GM12878 (cell line): ENCODE measurements around the gene MAT1A. TPM values are rescaled to one million over a fixed set of nuclear protein-coding genes. Genes with fewer than 3 reads are reported as not detected.

Experiments used
- ATAC-seq: fragments of 200-7000 bp; cut with Tn5 transposase; 3 replicates; pipeline ENCODE4 v1.9.1; 2020; ENCODE audit warnings: mild to moderate bottlenecking, moderate library complexity
- BruUV-seq: library from RNA; stranded (reverse); fragments of 400-500 nt; replicated peaks from 2 replicates; lab custom pipeline; 2021; lab: Mats Ljungman, UMichigan
- CTCF ChIA-PET: fragments of 300-600 bp; sonication (Branson Sonifier 250); formaldehyde crosslinking; extraction: SDS; loops from one replicate; lab custom pipeline; 2021; ENCODE audit warnings: inconsistent platforms; lab: Yijun Ruan, JAX
- POLR2A ChIA-PET: fragments of 350-600 bp; formaldehyde crosslinking; extraction: SDS; loops from one replicate; lab custom pipeline; 2021; ENCODE audit warnings: inconsistent platforms; lab: Charles Lee
- RAD21 ChIA-PET: fragments of 300-600 bp; sonication (Branson Sonifier 250); formaldehyde crosslinking; loops from one replicate; lab custom pipeline; 2023; ENCODE audit warnings: antibody characterized with exemption; ENCODE audit not compliant: unreplicated experiment; lab: Charles Lee
- SMC1A ChIA-PET: fragments of 300-600 bp; sonication (Branson Sonifier 250); formaldehyde crosslinking; loops from one replicate; lab custom pipeline; 2023; ENCODE audit not compliant: unreplicated experiment, uncharacterized antibody; lab: Charles Lee
- DNase-seq: peaks from one replicate; pipeline ENCODE4 v3.0.0-alpha.2; 2011; ENCODE audit warnings: low read depth, low spot score
- FAIRE-seq: peaks from 3 replicates; lab custom pipeline; 2011; peaks lifted over from hg19 to GRCh38; lab: Jason Lieb, UNC
- H2AFZ ChIP-seq: 2 replicates; pipeline ENCODE4 v1.6.0; 2011; ENCODE audit warnings: low read depth, low read length, control low read depth; ENCODE audit not compliant: control insufficient read depth
- H3K27ac ChIP-seq: 2 replicates; pipeline ENCODE4 v1.5.1; 2011; ENCODE audit warnings: control low read depth; ENCODE audit not compliant: control insufficient read depth, insufficient read depth
- H3K27me3 ChIP-seq, 2 experiments: replicated peaks in 1 of 2; 2 replicates each; pipeline versions ENCODE4 v1.6.0 to v1.6.1; 2011; ENCODE audit warnings: low read length in 1 of 2; ENCODE audit not compliant: control insufficient read depth in 2 of 2, insufficient read depth in 2 of 2
- H3K36me3 ChIP-seq, 2 experiments: 2 replicates each; pipeline ENCODE4 v1.5.1; 2011; ENCODE audit warnings: low read length in 1 of 2; ENCODE audit not compliant: control insufficient read depth in 2 of 2, insufficient read depth in 2 of 2
- H3K4me1 ChIP-seq: 2 replicates; pipeline ENCODE4 v1.6.1; 2011; ENCODE audit warnings: mild to moderate bottlenecking, low read length, moderate library complexity, mixed read lengths; ENCODE audit not compliant: control insufficient read depth, insufficient read depth
- H3K4me2 ChIP-seq: 2 replicates; pipeline ENCODE4 v1.6.0; 2011; ENCODE audit warnings: control low read depth; ENCODE audit not compliant: control insufficient read depth, insufficient read depth
- H3K4me3 ChIP-seq: fragments of 200-600 bp; sonication (generic); 2 replicates; pipeline ENCODE4 v1.5.1; 2016
- H3K79me2 ChIP-seq: 2 replicates; pipeline ENCODE4 v1.6.0; 2011; ENCODE audit warnings: low read length; ENCODE audit not compliant: control insufficient read depth, insufficient read depth
- H3K9ac ChIP-seq: 2 replicates; pipeline ENCODE4 v1.8.0; 2011; ENCODE audit warnings: low read length, control low read depth, mixed read lengths; ENCODE audit not compliant: control insufficient read depth, insufficient read depth
- H3K9me3 ChIP-seq: replicated peaks from 3 replicates; pipeline ENCODE4 v1.5.1; 2011; ENCODE audit warnings: mild to moderate bottlenecking, low read length; ENCODE audit not compliant: control insufficient read depth, insufficient read depth
- H4K20me1 ChIP-seq: 2 replicates; pipeline ENCODE4 v1.6.0; 2011; ENCODE audit not compliant: control insufficient read depth, insufficient read depth
- NBN ChIP-seq: fragments of 450-650 bp; IDR thresholded peaks from 2 replicates; pipeline ENCODE4 v1.6.1; 2016
- PBX3 ChIP-seq: IDR thresholded peaks from 2 replicates; pipeline ENCODE4 v1.6.1; 2011; ENCODE audit warnings: mild to moderate bottlenecking, low read depth, low read length, moderate library complexity; ENCODE audit not compliant: insufficient replicate concordance
- PML ChIP-seq: IDR thresholded peaks from 2 replicates; pipeline ENCODE4 v1.6.1; 2012; ENCODE audit warnings: low read length, inconsistent platforms
- RCOR1 ChIP-seq: conservative IDR thresholded peaks from 2 replicates; pipeline ENCODE4 v1.6.1; 2012; ENCODE audit warnings: low read depth, low read length, improper control_type of control experiment
- RUNX3 ChIP-seq: IDR thresholded peaks from 2 replicates; pipeline ENCODE4 v1.6.1; 2012; ENCODE audit warnings: low read length, inconsistent platforms
- SREBF1 ChIP-seq: IDR thresholded peaks from 2 replicates; pipeline ENCODE4 v1.6.1; 2012; ENCODE audit warnings: mild to moderate bottlenecking, low read length
- ZZZ3 ChIP-seq: IDR thresholded peaks from 2 replicates; pipeline ENCODE4 v1.6.1; 2011; ENCODE audit warnings: low read depth; ENCODE audit not compliant: control insufficient read depth, insufficient read length
- in situ Hi-C: fragments of 300-500 bp; cut with MboI; formaldehyde crosslinking; loops from 9 replicates; pipeline ENCODE4 v1.14.3; 2018; ENCODE audit warnings: mixed read lengths
- intact Hi-C: fragments of 100-400 bp; cut with micrococcal nuclease; formaldehyde crosslinking; loops from one replicate; pipeline ENCODE4 v1.14.2; 2022; ENCODE audit not compliant: unreplicated experiment
- polyA plus RNA-seq, 11 experiments: library from polyadenylated mRNA; depleted of rRNA in 4 of 11; unstranded in 6 of 11; stranded (reverse) in 5 of 11; fragments of >200 nt; fragmentation: Nextera tagmentation in 4 of 11; fragmentation: Illumina TruSeq in 1 of 11; extraction: Ambion mirVana in 4 of 11; extraction: Trizol in 1 of 11; gene quantifications; 1 replicate in 1 of 11; 2 replicates in 10 of 11; pipeline versions ENCODE4 v1.2.1 to v1.2.3, GENCODE V29; 2011 to 2016; ENCODE audit warnings: inconsistent platforms in 2 of 11, missing spikeins in 2 of 11, low read depth in 1 of 11
- total RNA-seq, 4 experiments: library from RNA; depleted of rRNA in 3 of 4; stranded (reverse); fragments of >200 nt in 3 of 4; fragmentation: Illumina TruSeq in 1 of 4; extraction: Trizol in 1 of 4; gene quantifications; 2 replicates each; pipeline versions ENCODE4 v1.2.1 to v1.2.3, GENCODE V29; 2013 to 2021
- TF ChIP-seq, protein P1 (sequence below), 3 experiments: IDR thresholded peaks in 2 of 3; conservative IDR thresholded peaks in 1 of 3; 2 replicates each; pipeline ENCODE4 v1.5.1; 2011; ENCODE audit warnings: low read depth in 3 of 3, low read length in 3 of 3, mild to moderate bottlenecking in 3 of 3, control low read depth in 2 of 3, moderate library complexity in 2 of 3, inconsistent platforms in 1 of 3, mixed read lengths in 1 of 3; ENCODE audit not compliant: control insufficient read depth in 2 of 3, insufficient read depth in 1 of 3; ENCODE audit errors: extremely low read depth in 1 of 3

Gene MAT1A
- total and polyA plus RNA-seq, 10 of the 15 experiments (the other 5 are each of a cell fraction or from before 2014, with no cell fraction given): 0.23 TPM; not detected in 9

GRCh38 chr10:80320377-80320776 is 30.9 kb upstream of the MAT1A start:
- H3K4me1 ChIP-seq: no peaks in the 10 kb centered on the region
- H4K20me1 ChIP-seq: no peaks in the 10 kb centered on the region
- TF ChIP-seq ZZZ3: no peak
- TF ChIP-seq RCOR1: no peak
- TF ChIP-seq PBX3: no peak
- TF ChIP-seq SREBF1: no peak
- no peak for TF ChIP-seq PML
- TF ChIP-seq RUNX3: no peak
- TF ChIP-seq NBN: no peak
- TF ChIP-seq, protein P1, sequence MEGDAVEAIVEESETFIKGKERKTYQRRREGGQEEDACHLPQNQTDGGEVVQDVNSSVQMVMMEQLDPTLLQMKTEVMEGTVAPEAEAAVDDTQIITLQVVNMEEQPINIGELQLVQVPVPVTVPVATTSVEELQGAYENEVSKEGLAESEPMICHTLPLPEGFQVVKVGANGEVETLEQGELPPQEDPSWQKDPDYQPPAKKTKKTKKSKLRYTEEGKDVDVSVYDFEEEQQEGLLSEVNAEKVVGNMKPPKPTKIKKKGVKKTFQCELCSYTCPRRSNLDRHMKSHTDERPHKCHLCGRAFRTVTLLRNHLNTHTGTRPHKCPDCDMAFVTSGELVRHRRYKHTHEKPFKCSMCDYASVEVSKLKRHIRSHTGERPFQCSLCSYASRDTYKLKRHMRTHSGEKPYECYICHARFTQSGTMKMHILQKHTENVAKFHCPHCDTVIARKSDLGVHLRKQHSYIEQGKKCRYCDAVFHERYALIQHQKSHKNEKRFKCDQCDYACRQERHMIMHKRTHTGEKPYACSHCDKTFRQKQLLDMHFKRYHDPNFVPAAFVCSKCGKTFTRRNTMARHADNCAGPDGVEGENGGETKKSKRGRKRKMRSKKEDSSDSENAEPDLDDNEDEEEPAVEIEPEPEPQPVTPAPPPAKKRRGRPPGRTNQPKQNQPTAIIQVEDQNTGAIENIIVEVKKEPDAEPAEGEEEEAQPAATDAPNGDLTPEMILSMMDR (IDR thresholded peaks at IDR 0.05 in 2 of 3, conservative IDR thresholded peaks at IDR 0.05 in 1 of 3; ENCODE audit: control insufficient read depth in 2 of 3, extremely low read depth in 1 of 3, insufficient read depth in 1 of 3, low read depth in 3 of 3, low read length in 3 of 3): no peak
- no peak overlapping the region for H2AFZ ChIP-seq
- no peak overlapping the region for H3K9ac ChIP-seq
- no peak overlapping the region for H3K27ac ChIP-seq
- no peak overlapping the region for H3K4me2 ChIP-seq
- in situ Hi-C loops (no loop called here), intact Hi-C loops (no loop called here)
- FAIRE-seq: no peak
- no peak for ATAC-seq
- H3K27me3 ChIP-seq: peaks cover 0 to 1% of the 10 kb centered on the region in 2 experiments; a peak in 2 of 4 replicates
- no peak overlapping the region for H3K4me3 ChIP-seq
- POLR2A ChIA-PET: no interaction called here
- DNase-seq: no peak
- H3K36me3 ChIP-seq: no peaks in the 10 kb centered on the region
- SMC1A ChIA-PET: no interaction called here
- no peaks in the 10 kb centered on the region for H3K9me3 ChIP-seq
- no TSS peak for BruUV-seq
- RAD21 ChIA-PET: no interaction called here
- CTCF ChIA-PET: no interaction called here
- no peaks in the 10 kb centered on the region for H3K79me2 ChIP-seq
